Astrocyte (in vitro differentiated cells and primary cell): ENCODE data around the gene QRFP. TPM values are rescaled to one million over a fixed set of nuclear protein-coding genes. Genes with fewer than 3 reads are reported as not detected.

ENCODE experiments used
- DNase-seq: peaks from one replicate; pipeline ENCODE4 v3.0.0-alpha.2; 2010; ENCODE audit warnings: low read depth
- FAIRE-seq: peaks from 2 replicates; lab custom pipeline; 2011; peaks lifted over from hg19 to GRCh38; lab: Jason Lieb, UNC
- H2AFZ ChIP-seq: 2 replicates; pipeline ENCODE4 v1.6.0; 2012; ENCODE audit warnings: low read depth, low read length, inconsistent platforms
- H3K27ac ChIP-seq: 2 replicates; pipeline ENCODE4 v1.5.1; 2011; ENCODE audit warnings: low read depth, low read length, inconsistent platforms
- H3K27me3 ChIP-seq: 2 replicates; pipeline ENCODE4 v1.6.0; 2011; ENCODE audit warnings: low read length, inconsistent platforms; ENCODE audit not compliant: insufficient read depth
- H3K36me3 ChIP-seq: 2 replicates; pipeline ENCODE4 v1.5.1; 2011; ENCODE audit warnings: low read length, inconsistent platforms; ENCODE audit not compliant: insufficient read depth
- H3K4me1 ChIP-seq: 2 replicates; pipeline ENCODE4 v1.5.1; 2011; ENCODE audit warnings: low read length, inconsistent platforms; ENCODE audit not compliant: insufficient read depth
- H3K4me2 ChIP-seq: 2 replicates; pipeline ENCODE4 v1.6.0; 2012; ENCODE audit warnings: low read length, inconsistent platforms
- H3K4me3 ChIP-seq: 2 replicates; pipeline ENCODE4 v1.5.1; 2011; ENCODE audit warnings: low read depth, mild to moderate bottlenecking, low read length, inconsistent platforms; ENCODE audit not compliant: insufficient read depth
- H3K79me2 ChIP-seq: 2 replicates; pipeline ENCODE4 v1.6.0; 2012; ENCODE audit warnings: mild to moderate bottlenecking, low read length, inconsistent platforms; ENCODE audit not compliant: insufficient read depth
- H3K9ac ChIP-seq: 2 replicates; pipeline ENCODE4 v1.6.0; 2012; ENCODE audit warnings: mild to moderate bottlenecking, low read length, inconsistent platforms
- H3K9me3 ChIP-seq: 2 replicates; pipeline ENCODE4 v1.5.1; 2012; ENCODE audit warnings: low read depth, mild to moderate bottlenecking, low read length, inconsistent platforms; ENCODE audit not compliant: insufficient read depth
- H4K20me1 ChIP-seq: 2 replicates; pipeline ENCODE4 v1.6.0; 2012; ENCODE audit warnings: low read length, inconsistent platforms; ENCODE audit not compliant: insufficient read depth
- H3K27ac Mint-ChIP-seq: one replicate; pipeline ENCODE4 v1.8.0; 2021; ENCODE audit warnings: mild to moderate bottlenecking, mixed read lengths; ENCODE audit not compliant: unreplicated experiment
- H3K27me3 Mint-ChIP-seq: one replicate; pipeline ENCODE4 v1.8.0; 2021; ENCODE audit warnings: low read depth, mixed read lengths; ENCODE audit not compliant: unreplicated experiment
- H3K36me3 Mint-ChIP-seq: one replicate; pipeline ENCODE4 v1.8.0; 2021; ENCODE audit warnings: low read depth, mixed read lengths; ENCODE audit not compliant: unreplicated experiment
- H3K4me1 Mint-ChIP-seq: one replicate; pipeline ENCODE4 v1.8.0; 2021; ENCODE audit warnings: low read depth, mixed read lengths; ENCODE audit not compliant: unreplicated experiment
- H3K4me3 Mint-ChIP-seq: one replicate; pipeline ENCODE4 v1.8.0; 2021; ENCODE audit warnings: mild to moderate bottlenecking, moderate library complexity, mixed read lengths; ENCODE audit not compliant: unreplicated experiment
- H3K9me3 Mint-ChIP-seq: one replicate; pipeline ENCODE4 v1.8.0; 2021; ENCODE audit warnings: mild to moderate bottlenecking, mixed read lengths; ENCODE audit not compliant: unreplicated experiment
- EZH2 ChIP-seq: IDR thresholded peaks from 2 replicates; pipeline ENCODE4 v1.6.1; 2012; ENCODE audit warnings: mild to moderate bottlenecking, low read length, inconsistent platforms; ENCODE audit not compliant: insufficient read depth
- total RNA-seq: library from RNA; stranded (reverse); gene quantifications from 2 replicates; pipeline ENCODE4 v1.2.1, GENCODE V29; 2021
- TF ChIP-seq, protein P1 (sequence below): IDR thresholded peaks from 2 replicates; pipeline ENCODE4 v1.5.1; 2011; ENCODE audit warnings: low read depth, mild to moderate bottlenecking, inconsistent platforms, low read length, moderate library complexity; ENCODE audit not compliant: insufficient read depth

QRFP gene
- total RNA-seq, 1 donor from 2014 or later: not detected

DNA sequence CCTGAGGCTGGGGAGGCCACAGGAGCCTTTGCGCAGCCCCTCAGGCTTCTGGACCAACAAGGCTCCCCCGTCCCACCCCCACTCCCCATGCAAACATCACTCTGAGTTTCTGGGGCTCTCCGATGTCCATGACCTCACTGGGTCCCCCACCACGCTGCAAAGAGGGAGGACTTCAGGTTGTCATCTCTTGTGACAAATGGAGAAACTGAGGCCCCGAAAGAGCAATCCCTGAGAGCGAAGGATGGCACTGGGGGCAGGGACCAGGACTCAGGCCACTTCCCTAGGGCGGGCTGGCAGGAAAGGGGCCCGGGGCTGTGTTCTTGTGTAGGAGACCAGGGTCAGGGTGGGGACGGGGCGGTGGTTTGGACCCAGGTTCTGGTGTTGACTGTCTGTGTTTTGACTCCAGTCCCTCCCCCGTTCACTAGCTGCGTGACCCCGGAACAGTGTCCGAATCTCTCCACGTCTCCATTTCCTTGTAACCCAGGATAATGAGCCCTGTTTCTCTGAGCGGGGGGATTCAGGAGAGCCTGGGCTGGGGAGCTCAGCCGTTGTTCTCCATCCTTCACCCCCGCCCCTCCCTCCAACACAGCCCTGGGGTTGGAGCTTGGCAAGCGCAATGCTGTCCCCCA is 28.6 kb upstream of the QRFP start:
- Histone ChIP-seq H3K36me3 (no peaks in the 10 kb centered on the region), H3K4me3 (no peak overlapping the region), H3K4me2 (no peak overlapping the region), H4K20me1 (no peaks in the 10 kb centered on the region), H3K9me3 (no peaks in the 10 kb centered on the region), H2AFZ (no peak overlapping the region), H3K79me2 (no peaks in the 10 kb centered on the region), H3K9ac (no peak overlapping the region), H3K27me3 (peaks cover 5% of the 10 kb centered on the region), H3K27ac (no peak overlapping the region), H3K4me1 (peaks cover 20% of the 10 kb centered on the region)
- peaks cover 36% of the 10 kb centered on the region for H3K27me3 Mint-ChIP-seq
- no peaks in the 10 kb centered on the region for H3K9me3 Mint-ChIP-seq
- TF ChIP-seq, protein P1, sequence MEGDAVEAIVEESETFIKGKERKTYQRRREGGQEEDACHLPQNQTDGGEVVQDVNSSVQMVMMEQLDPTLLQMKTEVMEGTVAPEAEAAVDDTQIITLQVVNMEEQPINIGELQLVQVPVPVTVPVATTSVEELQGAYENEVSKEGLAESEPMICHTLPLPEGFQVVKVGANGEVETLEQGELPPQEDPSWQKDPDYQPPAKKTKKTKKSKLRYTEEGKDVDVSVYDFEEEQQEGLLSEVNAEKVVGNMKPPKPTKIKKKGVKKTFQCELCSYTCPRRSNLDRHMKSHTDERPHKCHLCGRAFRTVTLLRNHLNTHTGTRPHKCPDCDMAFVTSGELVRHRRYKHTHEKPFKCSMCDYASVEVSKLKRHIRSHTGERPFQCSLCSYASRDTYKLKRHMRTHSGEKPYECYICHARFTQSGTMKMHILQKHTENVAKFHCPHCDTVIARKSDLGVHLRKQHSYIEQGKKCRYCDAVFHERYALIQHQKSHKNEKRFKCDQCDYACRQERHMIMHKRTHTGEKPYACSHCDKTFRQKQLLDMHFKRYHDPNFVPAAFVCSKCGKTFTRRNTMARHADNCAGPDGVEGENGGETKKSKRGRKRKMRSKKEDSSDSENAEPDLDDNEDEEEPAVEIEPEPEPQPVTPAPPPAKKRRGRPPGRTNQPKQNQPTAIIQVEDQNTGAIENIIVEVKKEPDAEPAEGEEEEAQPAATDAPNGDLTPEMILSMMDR: no peak
- no peak for TF ChIP-seq EZH2
- DNase-seq (no peak), FAIRE-seq (no peak)
- no peak overlapping the region for H3K27ac Mint-ChIP-seq
- no peak overlapping the region for H3K4me3 Mint-ChIP-seq
- H3K4me1 Mint-ChIP-seq: peaks cover 7% of the 10 kb centered on the region
- no peaks in the 10 kb centered on the region for H3K36me3 Mint-ChIP-seq

DNA sequence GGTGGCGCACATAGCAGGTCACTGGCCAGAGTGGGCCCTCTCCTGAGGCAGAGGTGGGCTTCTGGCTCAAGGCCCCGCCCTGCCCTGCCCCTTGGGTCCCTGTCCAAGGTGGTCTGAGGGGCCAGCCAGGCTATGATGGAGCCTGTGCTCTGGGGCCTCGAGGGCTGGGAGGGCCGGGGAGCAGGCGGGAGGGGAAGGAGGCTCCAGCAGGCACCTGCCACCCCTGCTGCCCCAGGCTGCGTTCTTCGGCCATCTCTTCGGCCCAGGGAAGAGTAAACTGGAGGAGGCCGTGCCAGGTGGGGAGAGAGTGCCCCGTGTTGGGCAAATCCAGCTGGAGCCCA is 27.8 kb upstream of the QRFP start:
- H3K4me3 ChIP-seq: no peak overlapping the region
- DNase-seq: no peak
- H3K36me3 ChIP-seq: no peaks in the 10 kb centered on the region
- no peak overlapping the region for H3K4me3 Mint-ChIP-seq
- peaks cover 7% of the 10 kb centered on the region for H3K27me3 ChIP-seq
- H3K27ac ChIP-seq: no peak overlapping the region
- no peak overlapping the region for H3K27ac Mint-ChIP-seq
- no peak overlapping the region for H3K9ac ChIP-seq
- H3K9me3 ChIP-seq: no peaks in the 10 kb centered on the region
- peaks cover 7% of the 10 kb centered on the region for H3K4me1 Mint-ChIP-seq
- H3K9me3 Mint-ChIP-seq: no peaks in the 10 kb centered on the region
- no peak overlapping the region for H2AFZ ChIP-seq
- no peak for TF ChIP-seq EZH2
- TF ChIP-seq, protein P1: no peak
- no peak overlapping the region for H3K4me2 ChIP-seq
- no peak for FAIRE-seq
- H3K27me3 Mint-ChIP-seq: peaks cover 35% of the 10 kb centered on the region
- H3K4me1 ChIP-seq: peaks cover 20% of the 10 kb centered on the region
- H3K79me2 ChIP-seq: no peaks in the 10 kb centered on the region
- no peaks in the 10 kb centered on the region for H3K36me3 Mint-ChIP-seq
- no peaks in the 10 kb centered on the region for H4K20me1 ChIP-seq

DNA sequence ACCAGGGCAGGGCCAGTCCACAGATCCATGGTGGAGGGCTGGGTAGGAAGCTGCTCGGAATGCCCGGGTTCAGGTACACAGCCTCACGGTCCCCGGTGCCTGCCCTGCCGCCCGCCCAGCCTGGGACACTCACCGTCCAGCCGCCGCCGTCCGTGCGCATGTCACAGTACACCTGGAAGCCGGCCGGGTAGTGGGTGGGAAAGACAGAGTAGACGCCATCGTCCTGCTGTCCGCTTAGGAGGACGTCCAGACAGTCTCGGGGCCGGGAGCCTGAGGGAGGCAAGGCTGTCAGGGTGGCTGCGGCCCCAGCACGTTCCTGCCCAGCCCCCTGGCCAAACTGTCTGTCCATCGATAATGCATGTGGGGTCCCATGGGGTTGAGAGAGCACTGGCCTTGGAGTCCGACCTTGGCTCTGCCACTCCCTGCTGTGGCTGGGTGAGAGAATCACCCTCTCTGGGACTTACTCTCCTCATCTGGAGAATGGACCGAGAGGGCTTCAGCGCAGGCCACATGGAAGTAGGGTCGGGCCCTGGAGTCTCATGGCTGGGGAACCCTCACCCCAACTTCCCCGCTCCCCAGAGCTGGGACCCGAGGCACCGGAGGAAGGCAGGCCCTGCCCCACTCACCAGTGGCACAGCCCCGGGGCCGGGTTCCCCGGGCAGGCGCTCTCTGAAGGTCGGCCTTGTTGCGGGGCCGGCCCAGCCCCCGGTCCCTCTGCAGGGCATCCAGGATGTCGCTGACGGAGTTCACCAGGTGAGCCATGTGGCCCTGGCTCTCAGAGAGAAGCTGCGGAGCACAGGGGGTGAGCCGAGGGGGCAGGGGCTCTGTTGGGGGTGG is 27.2 kb upstream of the QRFP start:
- H3K9me3 ChIP-seq: no peaks in the 10 kb centered on the region
- H3K9me3 Mint-ChIP-seq: no peaks in the 10 kb centered on the region
- DNase-seq (no peak), FAIRE-seq (no peak)
- no peaks in the 10 kb centered on the region for H3K79me2 ChIP-seq
- H3K4me2 ChIP-seq: no peak overlapping the region
- no peaks in the 10 kb centered on the region for H4K20me1 ChIP-seq
- H3K4me3 Mint-ChIP-seq: no peak overlapping the region
- no peak for TF ChIP-seq EZH2
- TF ChIP-seq, protein P1: no peak
- H3K36me3 ChIP-seq: no peaks in the 10 kb centered on the region
- peaks cover 11% of the 10 kb centered on the region for H3K27me3 ChIP-seq
- no peak overlapping the region for H3K27ac Mint-ChIP-seq
- no peak overlapping the region for H3K4me3 ChIP-seq
- H3K4me1 Mint-ChIP-seq: peaks cover 7% of the 10 kb centered on the region
- H3K9ac ChIP-seq: no peak overlapping the region
- peaks cover 39% of the 10 kb centered on the region for H3K27me3 Mint-ChIP-seq
- H3K4me1 ChIP-seq: peaks cover 15% of the 10 kb centered on the region
- H3K27ac ChIP-seq: no peak overlapping the region
- H3K36me3 Mint-ChIP-seq: no peaks in the 10 kb centered on the region
- H2AFZ ChIP-seq: no peak overlapping the region
